Natural killer cell (primary cell): ENCODE measurements around the gene NSRP1. TPM values are rescaled to one million over a fixed set of nuclear protein-coding genes. Genes with fewer than 3 reads are reported as not detected.
"Not testable (repeated sequence)": the region's sequence is repeated elsewhere in the genome, so short reads cannot be mapped to it uniquely, and the experiment has no call there.

Experiments
- ATAC-seq, 3 donors: fragments of 150-1000 bp in 2 of 3; fragments of 200-7000 bp in 1 of 3; cut with Tn5 transposase; 1 replicate in 1 of 3; 2 replicates in 2 of 3; pipeline ENCODE4 v1.10.0; 2021; ENCODE audit warnings: mild to moderate bottlenecking in 2 of 3, moderate library complexity in 2 of 3
- DNase-seq, 2 donors: peaks; one replicate each; pipeline versions ENCODE4 v3.0.0 to v3.0.0-alpha.2; 2013 to 2021; ENCODE audit warnings: mixed read lengths in 1 of 2
- H3K27ac ChIP-seq: one replicate; pipeline ENCODE4 v1.5.1; 2013; ENCODE audit warnings: mild to moderate bottlenecking, low read length
- H3K27me3 ChIP-seq: one replicate; pipeline ENCODE4 v1.6.1; 2013; ENCODE audit warnings: low read length; ENCODE audit not compliant: control insufficient read depth, insufficient read depth
- H3K36me3 ChIP-seq: one replicate; pipeline ENCODE4 v1.6.1; 2013; ENCODE audit warnings: low read length; ENCODE audit not compliant: control insufficient read depth, insufficient read depth
- H3K4me1 ChIP-seq: one replicate; pipeline ENCODE4 v1.6.1; 2013; ENCODE audit warnings: low read length; ENCODE audit not compliant: control insufficient read depth, insufficient read depth
- H3K4me3 ChIP-seq: one replicate; pipeline ENCODE4 v1.5.1; 2013; ENCODE audit warnings: low read length
- H3K9me3 ChIP-seq: one replicate; pipeline ENCODE4 v1.6.1; 2013; ENCODE audit warnings: low read length; ENCODE audit not compliant: control insufficient read depth, insufficient read depth
- H3K27ac Mint-ChIP-seq, 2 donors: one replicate each; pipeline ENCODE4 v1.8.0; 2022; ENCODE audit warnings: mild to moderate bottlenecking in 2 of 2, mixed read lengths in 2 of 2, moderate library complexity in 1 of 2
- H3K27me3 Mint-ChIP-seq, 2 donors: one replicate each; pipeline ENCODE4 v1.8.0; 2022; ENCODE audit warnings: low read depth in 2 of 2, mixed read lengths in 2 of 2
- H3K36me3 Mint-ChIP-seq: one replicate; pipeline ENCODE4 v1.8.0; 2022; ENCODE audit warnings: mixed read lengths
- H3K4me1 Mint-ChIP-seq, 2 donors: one replicate each; pipeline ENCODE4 v1.8.0; 2022; ENCODE audit warnings: mixed read lengths in 2 of 2
- H3K4me3 Mint-ChIP-seq: one replicate; pipeline ENCODE4 v1.8.0; 2022; ENCODE audit warnings: mild to moderate bottlenecking, moderate library complexity, mixed read lengths
- H3K9me3 Mint-ChIP-seq, 2 donors: one replicate each; pipeline ENCODE4 v1.8.0; 2022; ENCODE audit warnings: mixed read lengths in 2 of 2
- WGBS: methylation state at CpG from one replicate; pipeline ENCODE4 v1.1.7; 2013; ENCODE audit warnings: missing lambda C conversion rate; ENCODE audit not compliant: insufficient coverage; 5-methylcytosine and 5-hydroxymethylcytosine counted together
- intact Hi-C: fragments of 100-400 bp; cut with micrococcal nuclease; formaldehyde crosslinking; loops from one replicate; pipeline ENCODE4 v1.14.2; 2022
- total RNA-seq, 4 donors: library from RNA; stranded (reverse); fragments of 120-200 nt in 1 of 4; gene quantifications; one replicate each; pipeline versions ENCODE4 v1.2.3 to v1.2.4, GENCODE V29; 2013 to 2022
- TF ChIP-seq, protein P1 (sequence below): fragments of 200-600 bp; IDR thresholded peaks from one replicate; pipeline ENCODE4 v1.8.0; 2022; ENCODE audit warnings: antibody characterized with exemption

NSRP1 gene
- total RNA-seq, 3 donors from 2014 or later (not counting 1 experiment from before 2014, with no cell fraction given) = 27.0 to 33.7 (median 29.7) TPM

DNA sequence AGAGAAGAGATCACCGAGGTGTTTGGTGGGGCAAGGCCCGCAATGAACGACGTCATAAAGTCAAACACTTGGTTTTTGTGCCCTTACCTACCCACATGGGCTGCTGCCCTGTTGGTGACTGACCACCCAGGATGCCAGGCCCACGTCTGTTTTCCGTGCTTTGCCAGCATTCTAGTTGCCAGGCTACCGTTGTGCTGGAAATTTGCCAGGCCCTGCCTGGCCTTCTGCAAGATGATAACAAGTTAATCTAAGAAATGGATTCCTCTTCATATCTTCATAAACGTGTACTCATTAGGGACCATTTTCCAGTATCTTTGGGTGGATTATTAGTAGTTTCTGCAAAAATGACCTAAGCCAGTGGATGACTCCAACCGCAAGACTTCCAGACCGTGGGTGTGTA lies 83.5 kb downstream of the NSRP1 start:
- DNase-seq (no peak), ATAC-seq (no peak)
- Mint-ChIP-seq H3K27ac (no peak overlapping the region), H3K4me1 (peaks cover 0 to 4% of the 10 kb centered on the region in 2 donors), H3K9me3 (no peaks in the 10 kb centered on the region), H3K36me3 (no peaks in the 10 kb centered on the region), H3K4me3 (no peak overlapping the region), H3K27me3 (peaks cover 0 to 10% of the 10 kb centered on the region in 2 donors)
- no peaks in the 10 kb centered on the region for H3K9me3 ChIP-seq
- H3K27ac ChIP-seq = no peak overlapping the region
- H3K27me3 ChIP-seq = no peaks in the 10 kb centered on the region
- intact Hi-C loops = no loop called here
- no peaks in the 10 kb centered on the region for H3K4me1 ChIP-seq
- TF ChIP-seq, protein P1, sequence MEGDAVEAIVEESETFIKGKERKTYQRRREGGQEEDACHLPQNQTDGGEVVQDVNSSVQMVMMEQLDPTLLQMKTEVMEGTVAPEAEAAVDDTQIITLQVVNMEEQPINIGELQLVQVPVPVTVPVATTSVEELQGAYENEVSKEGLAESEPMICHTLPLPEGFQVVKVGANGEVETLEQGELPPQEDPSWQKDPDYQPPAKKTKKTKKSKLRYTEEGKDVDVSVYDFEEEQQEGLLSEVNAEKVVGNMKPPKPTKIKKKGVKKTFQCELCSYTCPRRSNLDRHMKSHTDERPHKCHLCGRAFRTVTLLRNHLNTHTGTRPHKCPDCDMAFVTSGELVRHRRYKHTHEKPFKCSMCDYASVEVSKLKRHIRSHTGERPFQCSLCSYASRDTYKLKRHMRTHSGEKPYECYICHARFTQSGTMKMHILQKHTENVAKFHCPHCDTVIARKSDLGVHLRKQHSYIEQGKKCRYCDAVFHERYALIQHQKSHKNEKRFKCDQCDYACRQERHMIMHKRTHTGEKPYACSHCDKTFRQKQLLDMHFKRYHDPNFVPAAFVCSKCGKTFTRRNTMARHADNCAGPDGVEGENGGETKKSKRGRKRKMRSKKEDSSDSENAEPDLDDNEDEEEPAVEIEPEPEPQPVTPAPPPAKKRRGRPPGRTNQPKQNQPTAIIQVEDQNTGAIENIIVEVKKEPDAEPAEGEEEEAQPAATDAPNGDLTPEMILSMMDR = no peak
- H3K4me3 ChIP-seq = no peak overlapping the region
- no peaks in the 10 kb centered on the region for H3K36me3 ChIP-seq
- WGBS = 96% methylated on average over 9 of the region's 10 CpGs

DNA sequence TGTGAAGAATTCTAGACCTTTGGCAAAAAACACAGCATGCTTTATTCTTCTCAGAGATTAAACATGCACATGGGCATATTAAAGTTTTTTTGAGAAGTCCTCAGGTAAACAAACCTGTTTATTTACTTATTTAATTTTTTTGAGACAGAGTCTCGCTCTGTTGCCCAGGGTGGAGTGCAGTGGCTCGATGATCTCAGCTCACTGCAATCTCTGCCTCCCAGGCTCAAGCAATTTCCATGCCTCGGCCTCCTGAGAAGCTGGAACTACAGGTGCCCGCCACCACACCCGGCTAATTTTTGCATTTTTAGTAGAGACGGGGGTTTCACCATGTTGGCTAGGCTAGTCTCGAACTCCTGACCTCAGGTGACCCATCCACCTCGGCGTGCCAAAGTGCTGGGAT lies 84.0 kb downstream of the NSRP1 start:
- H3K36me3 Mint-ChIP-seq, H3K4me3 ChIP-seq, H3K27me3 Mint-ChIP-seq, H3K27ac Mint-ChIP-seq, intact Hi-C loops, ATAC-seq, H3K4me1 ChIP-seq, H3K4me1 Mint-ChIP-seq, H3K36me3 ChIP-seq, H3K27ac ChIP-seq, H3K27me3 ChIP-seq, DNase-seq, H3K4me3 Mint-ChIP-seq, H3K9me3 Mint-ChIP-seq, H3K9me3 ChIP-seq: not testable (repeated sequence)
- 79% methylated on average over 9 of the region's 9 CpGs for WGBS

DNA sequence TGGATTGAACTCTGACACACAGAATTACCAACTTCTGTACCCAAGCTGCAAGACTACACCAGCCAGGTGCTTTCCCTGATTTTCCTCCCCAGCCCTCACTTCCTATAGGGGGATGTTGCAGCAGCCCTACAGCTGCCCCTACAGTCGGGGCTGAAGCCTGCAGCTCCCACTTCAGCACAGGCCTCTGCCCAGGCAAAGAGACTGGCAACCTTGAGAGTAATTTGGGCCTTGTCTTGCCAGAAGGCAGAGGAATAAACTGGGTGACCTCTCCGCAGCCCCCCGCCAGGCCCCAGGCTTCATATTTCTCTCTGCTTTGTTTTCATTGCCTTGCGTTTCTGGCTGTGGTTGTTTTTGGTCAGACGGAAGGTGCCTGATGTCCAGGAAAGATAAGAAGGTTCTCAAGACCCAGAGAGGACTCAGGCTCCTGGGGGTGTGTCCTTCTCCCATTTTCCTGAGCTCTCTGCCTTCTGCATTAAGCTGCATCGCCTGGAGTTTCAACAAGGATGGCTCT lies 86.9 kb downstream of the NSRP1 start:
- no peak for DNase-seq
- intact Hi-C loops = no loop called here
- H3K4me1 Mint-ChIP-seq = peaks cover 0 to 9% of the 10 kb centered on the region in 2 donors
- H3K9me3 ChIP-seq = no peaks in the 10 kb centered on the region
- H3K36me3 Mint-ChIP-seq = no peaks in the 10 kb centered on the region
- H3K27ac ChIP-seq = no peak overlapping the region
- no peak overlapping the region for H3K4me3 ChIP-seq
- no peak overlapping the region for H3K4me3 Mint-ChIP-seq
- 83% methylated on average over 6 of the region's 6 CpGs for WGBS
- H3K36me3 ChIP-seq = no peaks in the 10 kb centered on the region
- H3K27me3 Mint-ChIP-seq = peaks cover 3 to 20% of the 10 kb centered on the region in 2 donors
- H3K27me3 ChIP-seq = no peaks in the 10 kb centered on the region
- TF ChIP-seq, protein P1 = no peak
- no peaks in the 10 kb centered on the region for H3K4me1 ChIP-seq
- H3K9me3 Mint-ChIP-seq = no peaks in the 10 kb centered on the region
- ATAC-seq = no peak
- H3K27ac Mint-ChIP-seq = no peak overlapping the region

DNA sequence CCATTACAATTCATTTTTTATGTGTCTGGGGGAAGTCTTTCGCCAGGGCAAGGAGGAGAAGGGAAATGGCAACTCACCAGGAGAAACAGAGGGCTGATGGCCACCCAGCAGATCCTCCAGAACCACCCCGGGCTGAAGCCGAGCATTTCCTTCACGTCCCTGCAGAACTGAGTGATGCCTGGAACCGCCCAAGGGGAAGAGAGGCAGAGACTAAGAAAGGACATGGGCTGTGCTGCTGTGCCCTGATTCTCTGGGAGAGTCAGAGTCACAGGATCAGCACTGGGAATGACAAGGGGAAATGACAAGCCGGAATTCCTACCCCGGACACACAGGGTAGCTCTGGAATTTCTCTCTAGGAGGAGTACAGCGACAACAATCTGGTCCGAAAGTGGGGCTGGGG lies 91.0 kb downstream of the NSRP1 start:
- Mint-ChIP-seq H3K4me3 (no peak overlapping the region), H3K36me3 (no peaks in the 10 kb centered on the region), H3K9me3 (no peaks in the 10 kb centered on the region), H3K27me3 (peaks cover 3 to 18% of the 10 kb centered on the region in 2 donors), H3K27ac (peak overlapping the region in 1 of 2 donors; percentile 60), H3K4me1 (peaks cover 22 to 40% of the 10 kb centered on the region in 2 donors)
- DNase-seq = no peak
- intact Hi-C loops = no loop called here
- Histone ChIP-seq H3K4me1 (peaks cover 11% of the 10 kb centered on the region), H3K27me3 (no peaks in the 10 kb centered on the region), H3K36me3 (no peaks in the 10 kb centered on the region), H3K27ac (no peak overlapping the region), H3K9me3 (no peaks in the 10 kb centered on the region), H3K4me3 (no peak overlapping the region)
- 84% methylated on average over 9 of the region's 9 CpGs for WGBS
- TF ChIP-seq, protein P1 = no peak
- ATAC-seq = no peak
